Neural cell (in vitro differentiated cells): Measurements from ENCODE around the gene SLAMF7. TPM values are rescaled to one million over a fixed set of nuclear protein-coding genes. Genes with fewer than 3 reads are reported as not detected.

Experiments used
- H2AFZ ChIP-seq: fragments of 200-600, 300-800 bp; sonication (generic), shearing (Covaris generic); 2 replicates; pipeline ENCODE4 v1.6.0; 2014; ENCODE audit warnings: low read depth, mild to moderate bottlenecking, antibody characterized with exemption, low read length, moderate library complexity
- H3F3A ChIP-seq: fragments of 200-600 bp; shearing (Covaris generic); 2 replicates; pipeline ENCODE4 v1.6.1; 2016; ENCODE audit warnings: mild to moderate bottlenecking, moderate library complexity, mixed read lengths, antibody characterized with exemption, low read length; ENCODE audit not compliant: insufficient read depth, poor library complexity, severe bottlenecking
- H3K27ac ChIP-seq: fragments of 200-600, 300-800 bp; sonication (generic), shearing (Covaris generic); 2 replicates; pipeline ENCODE4 v1.5.1; 2014; ENCODE audit warnings: mild to moderate bottlenecking, low read length, moderate library complexity
- H3K27me3 ChIP-seq: fragments of 300-800, 200-600 bp; sonication (generic), shearing (Covaris generic); 2 replicates; pipeline ENCODE4 v1.6.0; 2014; ENCODE audit warnings: mild to moderate bottlenecking, low read depth, low read length, moderate library complexity; ENCODE audit not compliant: insufficient read depth
- H3K36me3 ChIP-seq: fragments of 300-800, 200-600 bp; sonication (generic), shearing (Covaris generic); 2 replicates; pipeline ENCODE4 v1.5.1; 2014; ENCODE audit warnings: mild to moderate bottlenecking, antibody characterized with exemption, low read length, moderate library complexity; ENCODE audit not compliant: insufficient read depth
- H3K4me2 ChIP-seq: fragments of 300-800, 200-600 bp; sonication (generic), shearing (Covaris generic); 2 replicates; pipeline ENCODE4 v1.6.0; 2014; ENCODE audit warnings: mild to moderate bottlenecking, low read length
- H3K4me3 ChIP-seq: fragments of 300-800, 200-600 bp; sonication (generic), shearing (Covaris generic); 2 replicates; pipeline ENCODE4 v1.5.1; 2014; ENCODE audit warnings: mild to moderate bottlenecking, low read length, moderate library complexity
- H3K79me2 ChIP-seq: fragments of 200-600 bp; shearing (Covaris generic); replicated peaks from 2 replicates; pipeline ENCODE4 v1.6.0; 2014; ENCODE audit warnings: mild to moderate bottlenecking, low read length, moderate library complexity; ENCODE audit not compliant: insufficient read depth
- H3K9ac ChIP-seq: fragments of 300-800, 200-600 bp; sonication (generic), shearing (Covaris generic); 2 replicates; pipeline ENCODE4 v1.6.1; 2016; ENCODE audit warnings: mild to moderate bottlenecking, low read length, mixed read lengths
- H3K9me2 ChIP-seq: fragments of 200-600 bp; shearing (Covaris generic); 2 replicates; pipeline ENCODE4 v1.6.1; 2016; ENCODE audit warnings: mild to moderate bottlenecking, low read length, mixed read lengths; ENCODE audit not compliant: insufficient read depth
- H3K9me3 ChIP-seq: fragments of 200-600, 300-800 bp; sonication (generic), shearing (Covaris generic); 2 replicates; pipeline ENCODE4 v1.6.1; 2016; ENCODE audit warnings: mild to moderate bottlenecking, mixed run types, low read length, moderate library complexity, mixed read lengths
- H4K20me1 ChIP-seq: fragments of 200-600 bp; shearing (Covaris generic); 2 replicates; pipeline ENCODE4 v1.6.1; 2016; ENCODE audit warnings: mild to moderate bottlenecking, mixed run types; ENCODE audit not compliant: insufficient read depth
- CTCF ChIP-seq: fragments of 450-650 bp; IDR thresholded peaks from 2 replicates; pipeline ENCODE4 v1.5.1; 2014; ENCODE audit warnings: antibody characterized with exemption, mild to moderate bottlenecking, moderate library complexity; ENCODE audit not compliant: poor library complexity, severe bottlenecking
- EP300 ChIP-seq: fragments of 450-650 bp; conservative IDR thresholded peaks from 2 replicates; pipeline ENCODE4 v1.6.1; 2014; ENCODE audit warnings: antibody characterized with exemption, mild to moderate bottlenecking, moderate library complexity; ENCODE audit not compliant: poor library complexity, severe bottlenecking
- EZH2 ChIP-seq: fragments of 200-600, 300-800 bp; shearing (Covaris generic), sonication (generic); IDR thresholded peaks from 2 replicates; pipeline ENCODE4 v1.6.1; 2014; ENCODE audit warnings: antibody characterized with exemption, low read length, borderline replicate concordance, mild to moderate bottlenecking; ENCODE audit not compliant: insufficient read depth, poor library complexity, severe bottlenecking
- MXI1 ChIP-seq: fragments of 450-650 bp; conservative IDR thresholded peaks from 2 replicates; pipeline ENCODE4 v1.6.1; 2014; ENCODE audit warnings: antibody characterized with exemption, mild to moderate bottlenecking; ENCODE audit not compliant: poor library complexity, severe bottlenecking
- POLR2AphosphoS5 ChIP-seq: IDR thresholded peaks from 2 replicates; pipeline ENCODE4 v1.6.1; 2012
- RAD21 ChIP-seq: fragments of 450-650 bp; conservative IDR thresholded peaks from 2 replicates; pipeline ENCODE4 v1.6.1; 2014; ENCODE audit warnings: antibody characterized with exemption, mild to moderate bottlenecking, moderate library complexity
- REST ChIP-seq: IDR thresholded peaks from 2 replicates; pipeline ENCODE4 v1.6.1; 2012; ENCODE audit warnings: borderline replicate concordance
- SMC3 ChIP-seq: fragments of 450-650 bp; conservative IDR thresholded peaks from 2 replicates; pipeline ENCODE4 v1.6.1; 2014; ENCODE audit warnings: antibody characterized with exemption, mild to moderate bottlenecking, moderate library complexity; ENCODE audit not compliant: poor library complexity
- TAF1 ChIP-seq: IDR thresholded peaks from 2 replicates; pipeline ENCODE4 v1.6.1; 2012; ENCODE audit warnings: low read depth
- polyA plus RNA-seq: library from polyadenylated mRNA; depleted of rRNA; stranded (reverse); fragments of >200 nt; gene quantifications from 2 replicates; pipeline ENCODE4 v1.2.3, GENCODE V29; 2014

The SLAMF7 gene
- polyA plus RNA-seq, 1 donor from 2014 or later = not detected

GRCh38 chr1:160738271-160738670, 776 bp upstream of the SLAMF7 start:
- Histone ChIP-seq H3K79me2 (no peaks in the 10 kb centered on the region), H3K4me2 (no peak overlapping the region), H3F3A (no peaks in the 10 kb centered on the region), H3K4me3 (no peak overlapping the region), H3K9me2 (no peaks in the 10 kb centered on the region), H3K9ac (no peak overlapping the region), H3K27ac (no peak overlapping the region), H4K20me1 (no peaks in the 10 kb centered on the region), H3K27me3 (no peaks in the 10 kb centered on the region), H2AFZ (no peak overlapping the region), H3K36me3 (no peaks in the 10 kb centered on the region), H3K9me3 (no peaks in the 10 kb centered on the region)
- no peak for TF ChIP-seq EP300
- no peak for TF ChIP-seq POLR2AphosphoS5
- TF ChIP-seq TAF1 = no peak
- TF ChIP-seq EZH2 = no peak
- TF ChIP-seq CTCF = no peak
- no peak for TF ChIP-seq REST
- no peak for TF ChIP-seq RAD21
- no peak for TF ChIP-seq MXI1
- TF ChIP-seq SMC3 = no peak

GRCh38 chr1:160740133-160740688, 1.2 kb downstream of the SLAMF7 start:
- no peak for TF ChIP-seq RAD21
- TF ChIP-seq TAF1 = no peak
- no peaks in the 10 kb centered on the region for H3K9me3 ChIP-seq

GRCh38 chr1:160741092-160741501, 2.0 kb downstream of the SLAMF7 start:
- no peaks in the 10 kb centered on the region for H3K79me2 ChIP-seq

More at GRCh38 chr1:160740133-160740688, 1.2 kb downstream of the SLAMF7 start:
- H2AFZ ChIP-seq = no peak overlapping the region
- H3K79me2 ChIP-seq = no peaks in the 10 kb centered on the region
- no peaks in the 10 kb centered on the region for H4K20me1 ChIP-seq
- H3K4me3 ChIP-seq = no peak overlapping the region
- H3K36me3 ChIP-seq = no peaks in the 10 kb centered on the region
- H3K9ac ChIP-seq = no peak overlapping the region
- H3K27ac ChIP-seq = no peak overlapping the region
- H3K9me2 ChIP-seq = no peaks in the 10 kb centered on the region
- H3K27me3 ChIP-seq = no peaks in the 10 kb centered on the region
- H3K4me2 ChIP-seq = no peak overlapping the region
- no peaks in the 10 kb centered on the region for H3F3A ChIP-seq

More at GRCh38 chr1:160741092-160741501, 2.0 kb downstream of the SLAMF7 start:
- Histone ChIP-seq H3K4me3 (no peak overlapping the region), H3F3A (no peaks in the 10 kb centered on the region), H3K9me2 (no peaks in the 10 kb centered on the region), H4K20me1 (no peaks in the 10 kb centered on the region), H3K9ac (no peak overlapping the region), H3K27me3 (no peaks in the 10 kb centered on the region), H2AFZ (no peak overlapping the region), H3K27ac (no peak overlapping the region), H3K4me2 (no peak overlapping the region), H3K9me3 (no peaks in the 10 kb centered on the region), H3K36me3 (no peaks in the 10 kb centered on the region)
- TF ChIP-seq EP300 (no peak), EZH2 (no peak), TAF1 (no peak), CTCF (no peak), SMC3 (no peak), RAD21 (no peak), REST (no peak), MXI1 (no peak), POLR2AphosphoS5 (no peak)
